ENCODE results near the gene NR2C2. TPM values are rescaled to one million over a fixed set of nuclear protein-coding genes. Genes with fewer than 3 reads are reported as not detected.

NR2C2 gene
- total and polyA plus RNA-seq, 3 donors from 2014 or later: 52.6 to 87.5 (median 85.2) TPM

GRCh38 chr3:15023249-15023648, 75.9 kb downstream of the NR2C2 start:
- no peak for TF ChIP-seq POLR2A (IDR thresholded peaks at IDR 0.05)
- Histone ChIP-seq H3K27ac (no peak overlapping the region), H3K27me3 (no peaks in the 10 kb centered on the region), H3K4me3 (no peak overlapping the region), H3K36me3 (ENCODE audit: low read depth, missing control alignments) (no peaks in the 10 kb centered on the region), H3K4me1 (no peaks in the 10 kb centered on the region), H3K9me3 (no peaks in the 10 kb centered on the region)
- intact Hi-C loops (cut with DNase I; ENCODE audit: low total_unique reads): no loop called here
- DNase-seq: no peak
- 50 to 52% methylated on average over 5 of the region's 5 CpGs for WGBS, 2 donors

- Histone ChIP-seq H3K27me3 (no peaks in the 10 kb centered on the region), H3K27ac (no peak overlapping the region), H3K36me3 (ENCODE audit: low read depth, missing control alignments) (no peaks in the 10 kb centered on the region), H3K9me3 (no peaks in the 10 kb centered on the region), H3K4me3 (no peak overlapping the region), H3K4me1 (no peaks in the 10 kb centered on the region)
- TF ChIP-seq POLR2A (IDR thresholded peaks at IDR 0.05) (no peak), CTCF (IDR thresholded peaks at IDR 0.05) (no peak)
- DNase-seq: no peak
- WGBS, 2 donors: 76 to 86% methylated on average over 2 of the region's 2 CpGs
- intact Hi-C loops (cut with DNase I; ENCODE audit: low total_unique reads): no loop called here
Observed at GRCh38 chr3:15023719-15024118, 76.3 kb downstream of the NR2C2 start.

- no peaks in the 10 kb centered on the region for H3K4me1 ChIP-seq
- no peaks in the 10 kb centered on the region for H3K36me3 ChIP-seq (ENCODE audit: low read depth, missing control alignments)
- TF ChIP-seq POLR2A (IDR thresholded peaks at IDR 0.05) (no peak), CTCF (IDR thresholded peaks at IDR 0.05) (no peak)
- H3K27ac ChIP-seq: no peak overlapping the region
- DNase-seq: no peak
- H3K9me3 ChIP-seq: no peaks in the 10 kb centered on the region
- no peak overlapping the region for H3K4me3 ChIP-seq
- H3K27me3 ChIP-seq: no peaks in the 10 kb centered on the region
- intact Hi-C loops (cut with DNase I; ENCODE audit: low total_unique reads): no loop called here
Observed at GRCh38 chr3:15029625-15030024, 82.2 kb downstream of the NR2C2 start.

- Histone ChIP-seq H3K27ac (no peak overlapping the region), H3K4me1 (no peaks in the 10 kb centered on the region), H3K4me3 (no peak overlapping the region), H3K27me3 (no peaks in the 10 kb centered on the region), H3K9me3 (no peaks in the 10 kb centered on the region), H3K36me3 (ENCODE audit: low read depth, missing control alignments) (no peaks in the 10 kb centered on the region)
- intact Hi-C loops (cut with DNase I; ENCODE audit: low total_unique reads): no loop called here
- WGBS, 2 donors: 78 to 89% methylated on average over 2 of the region's 2 CpGs
- TF ChIP-seq POLR2A (IDR thresholded peaks at IDR 0.05) (no peak), CTCF (IDR thresholded peaks at IDR 0.05) (no peak)
- no peak for DNase-seq
Observed at GRCh38 chr3:15032650-15033049, 85.3 kb downstream of the NR2C2 start.

GRCh38 chr3:15033103-15033502, 85.7 kb downstream of the NR2C2 start:
- no peak for DNase-seq
- H3K9me3 ChIP-seq: no peaks in the 10 kb centered on the region
- intact Hi-C loops (cut with DNase I; ENCODE audit: low total_unique reads): no loop called here

More at GRCh38 chr3:15033103-15033502, 85.7 kb downstream of the NR2C2 start:
- no peaks in the 10 kb centered on the region for H3K27me3 ChIP-seq
- no peak for TF ChIP-seq POLR2A (IDR thresholded peaks at IDR 0.05)
- TF ChIP-seq CTCF (IDR thresholded peaks at IDR 0.05): no peak
- H3K4me1 ChIP-seq: no peaks in the 10 kb centered on the region
- no peak overlapping the region for H3K4me3 ChIP-seq
- H3K27ac ChIP-seq: no peak overlapping the region
- WGBS, 2 donors: 77 to 86% methylated on average over 3 of the region's 3 CpGs
- no peaks in the 10 kb centered on the region for H3K36me3 ChIP-seq (ENCODE audit: low read depth, missing control alignments)
